Measurements from ENCODE around the gene NRROS. TPM values are rescaled to one million over a fixed set of nuclear protein-coding genes. Genes with fewer than 3 reads are reported as not detected.

NRROS gene
- total RNA-seq, 1 donor from 2014 or later = 0.42 TPM

DNA sequence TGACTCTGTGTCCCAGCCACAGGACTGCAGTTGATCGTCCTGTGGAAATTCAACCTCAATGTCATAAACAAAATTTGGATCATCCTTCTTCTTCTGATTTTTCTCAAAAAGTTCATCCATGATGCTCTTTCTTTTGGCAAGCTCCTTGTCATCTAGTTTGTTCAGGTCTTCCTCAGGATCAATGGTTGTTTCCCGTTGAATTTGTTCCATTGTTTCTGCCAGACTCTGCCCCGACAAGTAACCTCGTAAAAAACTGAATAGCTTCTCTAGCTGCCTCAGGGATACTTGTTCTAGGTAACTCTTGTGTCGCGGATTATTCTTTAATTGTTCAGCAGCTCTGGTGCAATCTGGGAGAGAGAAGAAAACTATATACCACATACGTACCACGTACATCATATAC lies 68.1 kb downstream of the NRROS start:
- no peaks in the 10 kb centered on the region for H3K9me3 Mint-ChIP-seq (ENCODE audit: unreplicated experiment)
- no peak overlapping the region for H3K27ac Mint-ChIP-seq (ENCODE audit: unreplicated experiment)
- no peaks in the 10 kb centered on the region for H3K27me3 Mint-ChIP-seq (ENCODE audit: unreplicated experiment)
- no peak for DNase-seq
- TF ChIP-seq, protein P1, sequence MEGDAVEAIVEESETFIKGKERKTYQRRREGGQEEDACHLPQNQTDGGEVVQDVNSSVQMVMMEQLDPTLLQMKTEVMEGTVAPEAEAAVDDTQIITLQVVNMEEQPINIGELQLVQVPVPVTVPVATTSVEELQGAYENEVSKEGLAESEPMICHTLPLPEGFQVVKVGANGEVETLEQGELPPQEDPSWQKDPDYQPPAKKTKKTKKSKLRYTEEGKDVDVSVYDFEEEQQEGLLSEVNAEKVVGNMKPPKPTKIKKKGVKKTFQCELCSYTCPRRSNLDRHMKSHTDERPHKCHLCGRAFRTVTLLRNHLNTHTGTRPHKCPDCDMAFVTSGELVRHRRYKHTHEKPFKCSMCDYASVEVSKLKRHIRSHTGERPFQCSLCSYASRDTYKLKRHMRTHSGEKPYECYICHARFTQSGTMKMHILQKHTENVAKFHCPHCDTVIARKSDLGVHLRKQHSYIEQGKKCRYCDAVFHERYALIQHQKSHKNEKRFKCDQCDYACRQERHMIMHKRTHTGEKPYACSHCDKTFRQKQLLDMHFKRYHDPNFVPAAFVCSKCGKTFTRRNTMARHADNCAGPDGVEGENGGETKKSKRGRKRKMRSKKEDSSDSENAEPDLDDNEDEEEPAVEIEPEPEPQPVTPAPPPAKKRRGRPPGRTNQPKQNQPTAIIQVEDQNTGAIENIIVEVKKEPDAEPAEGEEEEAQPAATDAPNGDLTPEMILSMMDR (IDR thresholded peaks at IDR 0.05; ENCODE audit: partially characterized antibody, unreplicated experiment) = no peak
- no peaks in the 10 kb centered on the region for H3K36me3 Mint-ChIP-seq (ENCODE audit: unreplicated experiment)
- H3K4me3 Mint-ChIP-seq (ENCODE audit: unreplicated experiment) = no peak overlapping the region
- H3K4me1 Mint-ChIP-seq (ENCODE audit: low read depth, unreplicated experiment) = peaks cover 3% of the 10 kb centered on the region

DNA sequence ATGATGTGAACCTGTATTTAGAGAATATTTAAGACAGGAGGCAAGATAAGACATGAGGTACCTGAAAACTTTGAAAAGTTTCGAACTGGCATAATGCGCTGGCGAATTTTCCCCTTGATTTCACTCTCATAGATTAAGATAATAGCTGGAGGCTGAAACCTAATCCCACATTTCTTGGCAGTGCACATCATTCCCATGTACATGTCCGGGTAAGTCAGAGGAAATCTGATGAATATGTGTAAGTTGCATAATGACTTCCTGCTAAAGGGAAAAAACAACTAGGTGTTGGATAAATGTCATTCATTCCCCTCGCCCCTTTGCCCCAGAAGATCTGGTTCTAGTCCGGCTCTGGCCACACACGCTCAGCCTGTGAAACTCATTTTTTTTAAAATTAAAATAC lies 69.0 kb downstream of the NRROS start:
- Mint-ChIP-seq H3K27me3 (ENCODE audit: unreplicated experiment) (no peaks in the 10 kb centered on the region), H3K36me3 (ENCODE audit: unreplicated experiment) (no peaks in the 10 kb centered on the region)
- TF ChIP-seq, protein P1 (IDR thresholded peaks at IDR 0.05; ENCODE audit: partially characterized antibody, unreplicated experiment) = no peak

More for the DNA sequence above, 69.0 kb downstream of the NRROS start:
- no peak overlapping the region for H3K4me3 Mint-ChIP-seq (ENCODE audit: unreplicated experiment)
- no peak for DNase-seq
- H3K27ac Mint-ChIP-seq (ENCODE audit: unreplicated experiment) = no peak overlapping the region
- H3K4me1 Mint-ChIP-seq (ENCODE audit: low read depth, unreplicated experiment) = peaks cover 5% of the 10 kb centered on the region
- no peaks in the 10 kb centered on the region for H3K9me3 Mint-ChIP-seq (ENCODE audit: unreplicated experiment)

Other genes with a start within 250 kb of the NRROS start
- gene UBXN7, start 207.3 kb upstream of the NRROS start, total RNA-seq (ENCODE audit: unreplicated experiment) = 106 TPM
- 24.4 TPM for gene RNF168, start 135.9 kb upstream of the NRROS start, total RNA-seq (ENCODE audit: unreplicated experiment)
- not detected for gene SMCO1, start 124.3 kb upstream of the NRROS start, total RNA-seq (ENCODE audit: unreplicated experiment)
- gene WDR53, start 71.1 kb upstream of the NRROS start, total RNA-seq (ENCODE audit: unreplicated experiment) = 7.8 TPM
- 15.6 TPM for gene FBXO45, start 71.0 kb upstream of the NRROS start, total RNA-seq (ENCODE audit: unreplicated experiment)
- gene CEP19, start 72.6 kb downstream of the NRROS start, total RNA-seq (ENCODE audit: unreplicated experiment) = 3.3 TPM
- gene PIGX, start 72.7 kb downstream of the NRROS start, total RNA-seq (ENCODE audit: unreplicated experiment) = 20.1 TPM
- gene PAK2, start 100.2 kb downstream of the NRROS start, total RNA-seq (ENCODE audit: unreplicated experiment) = 128 TPM
- gene SENP5, start 228.2 kb downstream of the NRROS start, total RNA-seq (ENCODE audit: unreplicated experiment) = 49.6 TPM

Data from glutamatergic neuron (in vitro differentiated cells).